Measurements from ENCODE around the gene ZNF76. TPM values are rescaled to one million over a fixed set of nuclear protein-coding genes. Genes with fewer than 3 reads are reported as not detected.

ZNF76 gene
- total RNA-seq, 1 donor from 2014 or later: 20.3 TPM

DNA sequence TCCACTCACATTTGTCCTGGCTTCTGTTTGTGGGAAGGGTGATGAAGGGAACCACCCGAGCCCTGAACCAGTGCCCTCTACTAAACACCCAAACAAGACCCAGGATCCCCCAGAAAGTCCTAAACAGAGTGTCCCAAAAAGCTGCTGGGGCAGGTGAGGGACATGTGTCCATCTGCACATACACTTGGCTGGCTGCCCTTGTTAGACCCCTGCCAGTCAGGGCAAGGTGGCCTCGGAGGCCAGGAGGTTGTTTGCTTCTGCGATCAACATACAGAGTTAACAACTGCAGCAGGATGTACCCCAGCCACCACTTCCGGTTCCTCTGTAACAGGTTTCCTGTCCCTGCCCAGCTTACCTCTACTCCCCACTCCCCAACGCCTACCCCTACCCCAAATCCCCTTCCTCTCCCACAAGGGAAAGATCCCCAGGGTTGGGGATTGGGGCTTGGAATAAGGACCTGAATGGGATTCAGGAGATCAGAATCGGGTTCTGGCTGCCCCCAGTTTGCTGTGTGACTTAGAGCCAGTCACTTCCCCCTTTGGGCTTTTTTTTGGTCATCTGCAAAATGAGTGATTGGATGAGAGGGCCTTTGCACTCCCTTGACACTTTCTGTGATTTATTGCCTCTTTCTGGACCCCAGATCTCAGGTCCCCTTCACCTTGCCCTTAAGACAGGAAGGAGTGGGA, 52.0 kb downstream of the ZNF76 start:
- DNase-seq (ENCODE audit: low spot score): no peak
- peaks cover 2% of the 10 kb centered on the region for H3K27me3 Mint-ChIP-seq (ENCODE audit: low read depth)
- H3K4me3 Mint-ChIP-seq (ENCODE audit: unreplicated experiment): no peak overlapping the region
- H3K27ac Mint-ChIP-seq (ENCODE audit: unreplicated experiment): no peak overlapping the region
- H3K36me3 Mint-ChIP-seq (ENCODE audit: low read depth): peaks cover 2% of the 10 kb centered on the region
- TF ChIP-seq, protein P1, sequence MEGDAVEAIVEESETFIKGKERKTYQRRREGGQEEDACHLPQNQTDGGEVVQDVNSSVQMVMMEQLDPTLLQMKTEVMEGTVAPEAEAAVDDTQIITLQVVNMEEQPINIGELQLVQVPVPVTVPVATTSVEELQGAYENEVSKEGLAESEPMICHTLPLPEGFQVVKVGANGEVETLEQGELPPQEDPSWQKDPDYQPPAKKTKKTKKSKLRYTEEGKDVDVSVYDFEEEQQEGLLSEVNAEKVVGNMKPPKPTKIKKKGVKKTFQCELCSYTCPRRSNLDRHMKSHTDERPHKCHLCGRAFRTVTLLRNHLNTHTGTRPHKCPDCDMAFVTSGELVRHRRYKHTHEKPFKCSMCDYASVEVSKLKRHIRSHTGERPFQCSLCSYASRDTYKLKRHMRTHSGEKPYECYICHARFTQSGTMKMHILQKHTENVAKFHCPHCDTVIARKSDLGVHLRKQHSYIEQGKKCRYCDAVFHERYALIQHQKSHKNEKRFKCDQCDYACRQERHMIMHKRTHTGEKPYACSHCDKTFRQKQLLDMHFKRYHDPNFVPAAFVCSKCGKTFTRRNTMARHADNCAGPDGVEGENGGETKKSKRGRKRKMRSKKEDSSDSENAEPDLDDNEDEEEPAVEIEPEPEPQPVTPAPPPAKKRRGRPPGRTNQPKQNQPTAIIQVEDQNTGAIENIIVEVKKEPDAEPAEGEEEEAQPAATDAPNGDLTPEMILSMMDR (IDR thresholded peaks at IDR 0.05): no peak
- peaks cover under 1% of the 10 kb centered on the region for H3K9me3 Mint-ChIP-seq (ENCODE audit: low read depth)
- H3K4me1 Mint-ChIP-seq (ENCODE audit: low read depth): no peaks in the 10 kb centered on the region

DNA sequence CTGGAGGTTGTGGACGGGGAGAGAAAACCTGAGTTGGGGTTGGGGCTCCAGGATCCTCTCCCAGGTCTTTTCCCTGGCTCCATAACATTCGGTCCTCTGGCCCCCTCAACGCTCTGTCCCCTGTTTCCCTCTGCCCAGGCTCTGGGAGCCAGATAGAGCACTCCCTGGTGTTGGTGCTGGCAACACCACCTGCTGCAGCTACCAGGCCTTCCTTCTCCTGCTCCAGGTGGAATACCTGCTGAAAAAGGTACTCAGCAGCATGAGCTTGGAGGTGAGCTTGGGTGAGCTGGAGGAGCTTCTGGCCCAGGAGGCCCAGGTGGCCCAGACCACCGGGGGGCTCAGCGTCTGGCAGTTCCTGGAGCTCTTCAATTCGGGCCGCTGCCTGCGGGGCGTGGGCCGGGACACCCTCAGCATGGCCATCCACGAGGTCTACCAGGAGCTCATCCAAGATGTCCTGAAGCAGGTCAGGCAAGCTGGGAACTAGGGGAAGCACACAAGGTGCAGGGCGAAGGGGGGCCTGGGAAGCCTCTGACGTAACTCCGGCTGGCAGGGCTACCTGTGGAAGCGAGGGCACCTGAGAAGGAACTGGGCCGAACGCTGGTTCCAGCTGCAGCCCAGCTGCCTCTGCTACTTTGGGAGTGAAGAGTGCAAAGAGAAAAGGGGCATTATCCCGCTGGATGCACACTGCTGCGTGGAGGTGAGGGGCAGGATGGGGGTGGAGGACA, 52.7 kb downstream of the ZNF76 start:
- Mint-ChIP-seq H3K27me3 (ENCODE audit: low read depth) (peaks cover 2% of the 10 kb centered on the region), H3K4me3 (ENCODE audit: unreplicated experiment) (no peak overlapping the region), H3K36me3 (ENCODE audit: low read depth) (peaks cover 2% of the 10 kb centered on the region), H3K4me1 (ENCODE audit: low read depth) (no peaks in the 10 kb centered on the region), H3K9me3 (ENCODE audit: low read depth) (peaks cover 3% of the 10 kb centered on the region), H3K27ac (ENCODE audit: unreplicated experiment) (no peak overlapping the region)
- TF ChIP-seq, protein P1 (IDR thresholded peaks at IDR 0.05): no peak
- DNase-seq (ENCODE audit: low spot score): no peak

DNA sequence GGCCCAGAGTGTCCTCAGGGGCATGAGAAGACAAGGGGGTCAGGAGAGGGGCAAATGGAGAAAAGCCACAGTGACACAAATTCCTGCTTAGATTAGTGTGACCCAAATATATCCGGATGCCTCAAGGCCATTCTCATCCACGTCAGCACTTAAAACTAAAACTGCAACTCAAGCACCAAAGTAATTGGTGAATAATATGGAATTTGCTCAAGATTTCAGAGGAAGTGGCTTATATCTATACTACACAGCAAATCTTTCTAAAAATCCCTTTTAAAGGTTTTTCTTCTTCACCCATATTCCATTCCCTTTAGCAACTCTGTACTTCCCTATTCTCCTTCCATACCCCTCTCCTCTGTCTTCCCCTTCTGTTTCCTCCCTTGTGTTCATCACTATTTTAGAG, 53.3 kb downstream of the ZNF76 start:
- Mint-ChIP-seq H3K27ac (ENCODE audit: unreplicated experiment) (no peak overlapping the region), H3K27me3 (ENCODE audit: low read depth) (peaks cover 2% of the 10 kb centered on the region), H3K36me3 (ENCODE audit: low read depth) (peaks cover 2% of the 10 kb centered on the region), H3K4me1 (ENCODE audit: low read depth) (peaks cover 5% of the 10 kb centered on the region), H3K4me3 (ENCODE audit: unreplicated experiment) (no peak overlapping the region), H3K9me3 (ENCODE audit: low read depth) (peaks cover 3% of the 10 kb centered on the region)
- TF ChIP-seq, protein P1 (IDR thresholded peaks at IDR 0.05): no peak
- DNase-seq (ENCODE audit: low spot score): no peak

DNA sequence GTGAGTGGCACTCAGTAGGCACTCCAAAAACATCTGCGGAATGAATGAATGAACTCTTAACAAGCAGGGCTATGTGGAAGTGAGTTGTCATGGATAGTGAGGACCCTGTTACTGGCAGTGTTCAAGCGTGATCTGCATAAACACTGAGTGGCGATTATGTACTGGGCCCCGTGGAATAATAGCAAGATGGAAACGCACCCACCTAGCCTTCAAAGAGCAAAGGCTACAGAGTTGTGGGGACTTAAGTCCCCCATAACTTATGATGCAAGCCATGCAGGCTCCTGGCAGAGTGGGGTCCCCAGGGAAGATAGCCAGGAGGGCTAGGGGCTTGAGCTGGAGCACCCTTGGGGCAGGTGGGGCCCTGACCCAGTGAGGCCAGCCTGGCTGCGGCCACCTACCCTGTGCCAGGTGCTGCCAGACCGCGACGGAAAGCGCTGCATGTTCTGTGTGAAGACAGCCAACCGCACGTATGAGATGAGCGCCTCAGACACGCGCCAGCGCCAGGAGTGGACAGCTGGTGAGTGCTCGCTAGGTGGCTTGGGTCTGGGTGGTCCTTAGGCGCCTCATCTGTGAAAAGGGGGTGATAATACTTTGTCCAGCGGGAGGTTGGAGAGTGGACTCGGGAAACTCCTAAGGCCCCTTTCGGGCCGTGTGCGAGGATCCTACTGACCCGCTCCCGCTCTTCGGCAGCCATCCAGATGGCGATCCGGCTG, 58.1 kb downstream of the ZNF76 start:
- Mint-ChIP-seq H3K4me1 (ENCODE audit: low read depth) (peaks cover 16% of the 10 kb centered on the region), H3K9me3 (ENCODE audit: low read depth) (peaks cover 3% of the 10 kb centered on the region), H3K27me3 (ENCODE audit: low read depth) (peaks cover 2% of the 10 kb centered on the region), H3K27ac (ENCODE audit: unreplicated experiment) (peak overlapping the region; percentile 61), H3K4me3 (ENCODE audit: unreplicated experiment) (peak overlapping the region; percentile 93), H3K36me3 (ENCODE audit: low read depth) (peaks cover 2% of the 10 kb centered on the region)
- DNase-seq (ENCODE audit: low spot score): no peak
- TF ChIP-seq, protein P1 (IDR thresholded peaks at IDR 0.05): no peak
